ENCODE results near the gene XPNPEP3.
A peak's percentile ranks its signal among the peaks of the same experiment; 100 is the strongest.

XPNPEP3 gene

GRCh38 chr22:40855071-40855978 lies 1.6 kb upstream of the XPNPEP3 start:
- TF ChIP-seq CTCF (IDR thresholded peaks at IDR 0.05; ENCODE audit: low read depth, low read length), result no peak
- DNase-seq, result no peak
- Histone ChIP-seq H3K4me1 (peaks cover 3% of the 10 kb centered on the region; the same call in 1 of the 2 replicates), H3K36me3 (peaks cover 13% of the 10 kb centered on the region), H3K27me3 (no peaks in the 10 kb centered on the region), H3K4me3 (ENCODE audit: low read depth, low read length) (peak overlapping the region; percentile 99), H3K9me3 (no peaks in the 10 kb centered on the region)

GRCh38 chr22:40855979-40856512 lies 902 bp upstream of the XPNPEP3 start:
- peaks cover 11% of the 10 kb centered on the region for H3K36me3 ChIP-seq
- H3K27me3 ChIP-seq, result no peaks in the 10 kb centered on the region
- no peaks in the 10 kb centered on the region for H3K9me3 ChIP-seq
- DNase-seq, result peak; percentile 44
- H3K4me1 ChIP-seq, result peaks cover 3% of the 10 kb centered on the region; the same call in 1 of the 2 replicates
- no peak for TF ChIP-seq CTCF (IDR thresholded peaks at IDR 0.05; ENCODE audit: low read depth, low read length)
- peak overlapping the region; percentile 99 for H3K4me3 ChIP-seq (ENCODE audit: low read depth, low read length)

GRCh38 chr22:40857309-40857855 lies 434 bp downstream of the XPNPEP3 start:
- DNase-seq, result no peak
- Histone ChIP-seq H3K9me3 (no peaks in the 10 kb centered on the region), H3K4me3 (ENCODE audit: low read depth, low read length) (peak overlapping the region; percentile 99), H3K36me3 (peaks cover 22% of the 10 kb centered on the region), H3K4me1 (peaks cover 3% of the 10 kb centered on the region; the same call in 1 of the 2 replicates), H3K27me3 (no peaks in the 10 kb centered on the region)
- no peak for TF ChIP-seq CTCF (IDR thresholded peaks at IDR 0.05; ENCODE audit: low read depth, low read length)

DNA sequence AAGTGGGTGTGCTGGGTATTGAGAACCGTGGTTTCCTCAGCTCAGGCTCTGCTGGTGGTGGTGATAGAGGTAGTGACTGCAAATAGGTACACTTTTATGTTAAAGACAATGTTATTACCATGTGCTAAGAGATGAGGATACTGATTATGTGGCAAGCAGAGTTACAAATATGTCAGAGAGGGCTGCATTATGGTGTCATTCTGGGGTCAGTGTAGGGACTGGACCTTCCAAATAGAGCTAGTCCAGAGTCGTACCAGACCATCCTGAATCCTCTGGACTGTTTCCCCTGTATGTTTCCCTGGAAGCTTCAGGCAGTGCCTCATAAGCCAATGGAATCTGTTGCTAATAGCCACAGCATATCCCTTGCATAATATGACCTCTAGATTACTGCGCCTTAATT lies 5.1 kb downstream of the XPNPEP3 start, which contains the start of gene DNAJB7:
Gene DNAJB7, minus strand, starts transcription at position 101 of the 400 bp plus-strand sequence. CDS start 119 bp downstream, outside the sequence.
- no peak within 1 kb of the TSS for H3K4me3 ChIP-seq (ENCODE audit: low read depth, low read length)

GRCh38 chr22:40862537-40862936 lies 5.6 kb downstream of the XPNPEP3 start:
- no peak for TF ChIP-seq CTCF (IDR thresholded peaks at IDR 0.05; ENCODE audit: low read depth, low read length)
- no peaks in the 10 kb centered on the region for H3K9me3 ChIP-seq
- no peaks in the 10 kb centered on the region for H3K4me1 ChIP-seq
- H3K36me3 ChIP-seq, result peaks cover 14% of the 10 kb centered on the region
- DNase-seq, result no peak
- H3K4me3 ChIP-seq (ENCODE audit: low read depth, low read length), result no peak overlapping the region
- no peaks in the 10 kb centered on the region for H3K27me3 ChIP-seq

More for the DNA sequence above, 5.1 kb downstream of the XPNPEP3 start, which contains the start of gene DNAJB7:
- Histone ChIP-seq H3K36me3 (peaks cover 17% of the 10 kb centered on the region), H3K27me3 (no peaks in the 10 kb centered on the region), H3K4me1 (no peaks in the 10 kb centered on the region), H3K9me3 (no peaks in the 10 kb centered on the region)
- DNase-seq, result no peak
- TF ChIP-seq CTCF (IDR thresholded peaks at IDR 0.05; ENCODE audit: low read depth, low read length), result no peak
